ENCODE results near the gene LRP2BP. TPM values are rescaled to one million over a fixed set of nuclear protein-coding genes. Genes with fewer than 3 reads are reported as not detected.

LRP2BP gene
- total and polyA plus RNA-seq, 2 of the 13 experiments (the other 11 are each of a cell fraction or from before 2014, with no cell fraction given), result 0.22 to 0.29 TPM

DNA sequence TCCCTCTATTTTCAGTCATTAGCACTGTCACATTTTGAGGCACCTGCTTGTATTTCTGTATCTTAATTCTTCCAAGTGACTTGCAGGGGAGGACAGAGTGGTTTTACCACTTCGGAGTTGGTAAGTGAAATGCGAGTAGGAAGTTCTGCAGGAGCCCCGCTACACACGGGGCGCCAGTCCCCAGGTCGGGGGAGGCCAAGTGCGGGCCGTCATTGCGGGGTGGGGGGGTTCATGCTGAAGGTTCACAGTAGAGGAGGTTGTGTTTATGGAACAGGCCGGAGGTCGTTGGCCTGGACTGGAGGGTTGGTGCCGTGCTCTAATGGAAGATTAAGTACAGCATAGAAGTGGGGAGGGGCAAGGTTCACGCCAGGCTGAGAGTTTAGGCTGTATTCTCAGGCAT is 44.0 kb downstream of the LRP2BP start:
- Histone ChIP-seq H3K4me3 (replicated peaks in 1 of 3; ENCODE audit: insufficient read depth in 1 of 3, low read depth in 2 of 3, low read length in 3 of 3) (no peak overlapping the region), H3K9me3 (ENCODE audit: low read length) (no peaks in the 10 kb centered on the region), H3K27me3 (ENCODE audit: control insufficient read depth in 1 of 2, insufficient read depth in 2 of 2, low read length in 2 of 2) (no peaks in the 10 kb centered on the region), H4K20me1 (ENCODE audit: insufficient read depth, low read length) (no peaks in the 10 kb centered on the region), H2AFZ (ENCODE audit: low read length) (no peak overlapping the region), H3K36me3 (replicated peaks in 1 of 2; ENCODE audit: control insufficient read depth in 1 of 2, insufficient read depth in 2 of 2, low read length in 2 of 2) (peaks cover 20 to 41% of the 10 kb centered on the region in 2 experiments; a peak in 4 of 5 replicates), H3K9ac (ENCODE audit: insufficient read depth, low read depth, low read length) (no peak overlapping the region), H3K27ac (ENCODE audit: extremely low read length, insufficient read depth, low read length) (no peak overlapping the region), H3K4me1 (ENCODE audit: insufficient read depth, low read length) (no peaks in the 10 kb centered on the region), H3K4me2 (ENCODE audit: low read depth, low read length) (no peak overlapping the region), H3K79me2 (ENCODE audit: insufficient read depth, low read length) (no peaks in the 10 kb centered on the region)
- TF ChIP-seq, protein P1, sequence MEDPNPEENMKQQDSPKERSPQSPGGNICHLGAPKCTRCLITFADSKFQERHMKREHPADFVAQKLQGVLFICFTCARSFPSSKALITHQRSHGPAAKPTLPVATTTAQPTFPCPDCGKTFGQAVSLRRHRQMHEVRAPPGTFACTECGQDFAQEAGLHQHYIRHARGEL (CRISPR knock-in tag; IDR thresholded peaks at IDR 0.05), result no peak
- no peak for TF ChIP-seq ZEB1 (IDR thresholded peaks at IDR 0.05; ENCODE audit: insufficient replicate concordance, low read depth)
- TF ChIP-seq ZNF329 (CRISPR knock-in tag; IDR thresholded peaks at IDR 0.05; ENCODE audit: low read depth), result no peak
- no peak for TF ChIP-seq SALL1 (CRISPR knock-in tag; IDR thresholded peaks at IDR 0.05)
- no peak for FAIRE-seq
- WGBS (ENCODE audit: low lambda C conversion rate), result 91% methylated on average over 13 of the region's 13 CpGs
- ChIA-PET POLR2A (no interaction called here), CTCF (ENCODE audit: low intra/inter-chr PET ratio, low total read pairs) (no interaction called here)
- ATAC-seq, result no peak
- intact Hi-C loops (cut with micrococcal nuclease; ENCODE audit: unreplicated experiment) (no loop called here), in situ Hi-C loops (cut with HindIII; ENCODE audit: extremely low pct_ligation_motif_present, low pct_unique_long_range_greater_than_20kb) (no loop called here)
- BruUV-seq (replicated peaks), result no TSS peak
- no peak for DNase-seq (ENCODE audit: low spot score)

DNA sequence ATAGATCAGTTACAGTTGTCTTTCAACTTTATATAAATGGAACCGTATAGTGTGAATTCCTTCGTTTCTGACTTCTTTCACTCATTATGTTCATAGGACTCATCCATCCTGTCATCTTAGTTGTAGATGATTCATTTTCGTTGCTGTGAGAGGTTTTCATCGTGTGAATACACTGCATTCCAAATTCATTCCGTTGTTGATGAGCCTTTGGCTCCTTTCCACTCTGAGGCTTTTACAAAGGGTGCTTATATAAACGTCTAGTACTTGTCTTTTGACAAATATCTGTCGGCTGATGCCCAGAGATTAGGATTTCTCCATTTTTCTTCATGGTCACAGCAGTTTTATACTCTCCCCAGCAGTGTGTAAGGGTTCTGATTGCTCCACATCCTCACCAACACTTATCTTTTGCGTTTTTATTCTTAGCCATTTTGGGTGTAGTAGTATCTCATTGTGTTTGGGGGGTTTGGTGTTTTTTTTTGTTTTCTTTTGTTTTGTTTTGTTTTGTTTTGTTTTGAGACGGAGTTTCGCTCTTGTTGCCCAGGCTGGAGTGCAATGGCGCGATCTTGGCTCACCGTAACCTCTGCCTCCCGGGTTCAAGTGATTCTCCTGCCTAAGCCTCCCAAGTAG is 48.6 kb downstream of the LRP2BP start:
- Histone ChIP-seq H3K9ac (ENCODE audit: insufficient read depth, low read depth, low read length) (no peak overlapping the region), H3K27me3 (ENCODE audit: control insufficient read depth in 1 of 2, insufficient read depth in 2 of 2, low read length in 2 of 2) (no peaks in the 10 kb centered on the region), H3K36me3 (replicated peaks in 1 of 2; ENCODE audit: control insufficient read depth in 1 of 2, insufficient read depth in 2 of 2, low read length in 2 of 2) (peaks cover 20 to 50% of the 10 kb centered on the region in 2 experiments), H4K20me1 (ENCODE audit: insufficient read depth, low read length) (no peaks in the 10 kb centered on the region), H3K4me2 (ENCODE audit: low read depth, low read length) (no peak overlapping the region), H3K27ac (ENCODE audit: extremely low read length, insufficient read depth, low read length) (no peak overlapping the region), H3K9me3 (ENCODE audit: low read length) (no peaks in the 10 kb centered on the region), H3K4me3 (replicated peaks in 1 of 3; ENCODE audit: insufficient read depth in 1 of 3, low read depth in 2 of 3, low read length in 3 of 3) (no peak overlapping the region), H2AFZ (ENCODE audit: low read length) (no peak overlapping the region), H3K79me2 (ENCODE audit: insufficient read depth, low read length) (no peaks in the 10 kb centered on the region), H3K4me1 (ENCODE audit: insufficient read depth, low read length) (no peaks in the 10 kb centered on the region)
- no peak for DNase-seq (ENCODE audit: low spot score)
- WGBS (ENCODE audit: low lambda C conversion rate), result 97% methylated on average over 14 of the region's 14 CpGs
- no peak for ATAC-seq
- BruUV-seq (replicated peaks), result no TSS peak
- in situ Hi-C loops (cut with HindIII; ENCODE audit: extremely low pct_ligation_motif_present, low pct_unique_long_range_greater_than_20kb), result no loop called here
- ChIA-PET CTCF (ENCODE audit: low intra/inter-chr PET ratio, low total read pairs) (no interaction called here), POLR2A (no interaction called here)
- intact Hi-C loops (cut with micrococcal nuclease; ENCODE audit: unreplicated experiment), result no loop called here
- no peak for FAIRE-seq
- TF ChIP-seq ZNF7 (CRISPR knock-in tag; IDR thresholded peaks at IDR 0.05) (peak; percentile 64; the same call in 1 of the 2 replicates), PCBP2 (optimal IDR thresholded peaks at IDR 0.05; ENCODE audit: low read depth, low read length, poor library complexity, severe bottlenecking) (no peak)
- TF ChIP-seq, protein P2, sequence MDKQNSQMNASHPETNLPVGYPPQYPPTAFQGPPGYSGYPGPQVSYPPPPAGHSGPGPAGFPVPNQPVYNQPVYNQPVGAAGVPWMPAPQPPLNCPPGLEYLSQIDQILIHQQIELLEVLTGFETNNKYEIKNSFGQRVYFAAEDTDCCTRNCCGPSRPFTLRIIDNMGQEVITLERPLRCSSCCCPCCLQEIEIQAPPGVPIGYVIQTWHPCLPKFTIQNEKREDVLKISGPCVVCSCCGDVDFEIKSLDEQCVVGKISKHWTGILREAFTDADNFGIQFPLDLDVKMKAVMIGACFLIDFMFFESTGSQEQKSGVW (CRISPR knock-in tag; IDR thresholded peaks at IDR 0.05; ENCODE audit: borderline replicate concordance), result no peak

Measured in HepG2 (cell line).